GM19035 (cell line): Measurements from ENCODE around the gene ADD1.

Source experiments
- ATAC-seq: cut with Tn5 transposase; IDR thresholded peaks from one replicate; pipeline ENCODE4 v1.9.1; 2021; ENCODE audit not compliant: unreplicated experiment

ADD1 gene

GRCh38 chr4:2858451-2859217 is 15.0 kb downstream of the ADD1 start:
- ATAC-seq, result no peak

GRCh38 chr4:2859514-2859913 is 15.9 kb downstream of the ADD1 start:
- ATAC-seq, result no peak

GRCh38 chr4:2860391-2861348 is 17.0 kb downstream of the ADD1 start:
- ATAC-seq, result no peak

GRCh38 chr4:2861631-2862436 is 18.2 kb downstream of the ADD1 start:
- no peak for ATAC-seq

GRCh38 chr4:2862528-2862927 is 18.9 kb downstream of the ADD1 start:
- ATAC-seq, result no peak

- ATAC-seq, result no peak
These were observed 20.0 kb downstream of the ADD1 start for GRCh38 chr4:2863649-2864048.

- ATAC-seq, result no peak
These were observed 21.6 kb downstream of the ADD1 start for GRCh38 chr4:2865196-2865780.

GRCh38 chr4:2866160-2866861 is 22.7 kb downstream of the ADD1 start:
- ATAC-seq, result no peak

- ATAC-seq, result no peak
These were observed 23.2 kb downstream of the ADD1 start for GRCh38 chr4:2866891-2867290.

- no peak for ATAC-seq
These were observed 24.3 kb downstream of the ADD1 start for GRCh38 chr4:2867758-2868491.

GRCh38 chr4:2868877-2869487 is 25.3 kb downstream of the ADD1 start:
- ATAC-seq, result no peak

- no peak for ATAC-seq
These were observed 26.0 kb downstream of the ADD1 start for GRCh38 chr4:2869659-2870058.

GRCh38 chr4:2870082-2870481 is 26.4 kb downstream of the ADD1 start:
- no peak for ATAC-seq

GRCh38 chr4:2871466-2871865 is 27.8 kb downstream of the ADD1 start:
- no peak for ATAC-seq

- no peak for ATAC-seq
These were observed 28.3 kb downstream of the ADD1 start for GRCh38 chr4:2871911-2872310.

- ATAC-seq, result no peak
These were observed 29.7 kb downstream of the ADD1 start for GRCh38 chr4:2873329-2873728.

- ATAC-seq, result no peak
These were observed 31.2 kb downstream of the ADD1 start for GRCh38 chr4:2874861-2875260.

- ATAC-seq, result no peak
These were observed 31.9 kb downstream of the ADD1 start for GRCh38 chr4:2875556-2875955.

GRCh38 chr4:2878346-2878745 is 34.7 kb downstream of the ADD1 start:
- no peak for ATAC-seq
